Measurements from ENCODE around the gene COL6A2. TPM values are rescaled to one million over a fixed set of nuclear protein-coding genes. Genes with fewer than 3 reads are reported as not detected.

Gene COL6A2
- total and polyA plus RNA-seq, 2 of the 13 experiments (the other 11 are each of a cell fraction or from before 2014, with no cell fraction given) = 0.07 to 0.41 TPM

DNA sequence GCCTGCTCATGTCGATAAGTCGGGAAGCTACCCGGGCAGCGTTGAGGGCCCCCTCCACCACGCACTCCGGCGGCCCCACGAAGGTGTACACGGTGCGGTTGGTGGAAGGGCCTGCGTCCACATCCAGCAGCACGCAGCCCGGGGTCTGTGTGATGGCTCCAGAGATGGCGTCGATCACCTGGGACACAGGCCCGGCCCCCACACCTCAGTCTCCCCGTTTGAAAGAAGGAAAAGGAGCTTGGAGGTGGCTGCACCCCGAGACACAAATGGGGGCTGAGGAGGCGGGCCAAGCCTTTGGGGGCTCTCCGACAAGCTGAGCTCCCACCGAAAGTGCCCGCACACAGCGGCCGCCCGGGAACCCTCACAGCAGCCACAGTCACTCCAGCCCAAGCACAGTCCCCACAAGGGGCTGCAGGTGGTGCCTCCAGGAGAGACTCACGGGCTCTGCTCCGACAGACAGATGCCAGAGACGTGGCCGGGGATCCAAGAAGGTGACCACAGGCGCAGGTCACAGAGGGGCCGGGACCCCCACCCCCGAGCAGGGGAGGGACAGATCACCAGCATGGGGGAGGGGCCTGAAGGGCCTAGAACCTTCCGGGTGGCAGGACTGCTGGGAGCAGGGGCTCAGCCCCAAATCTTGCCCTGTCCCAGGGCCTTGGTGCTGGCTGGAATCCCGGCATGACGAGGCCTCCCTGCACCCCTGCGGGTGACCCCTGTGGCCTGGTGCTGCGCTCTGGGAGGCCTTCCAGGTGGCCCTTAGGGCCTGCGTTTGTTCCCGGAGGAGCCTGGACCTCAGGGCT lies 56.4 kb downstream of the COL6A2 start:
- ATAC-seq = peak; percentile 35
- H3K9me3 ChIP-seq (ENCODE audit: low read length) = no peaks in the 10 kb centered on the region
- H3K4me3 ChIP-seq (replicated peaks in 1 of 3; ENCODE audit: insufficient read depth in 1 of 3, low read depth in 2 of 3, low read length in 3 of 3) = peak overlapping the region; percentile 84 to 97 (median 96)
- peak overlapping the region; percentile 94 for H3K4me2 ChIP-seq (ENCODE audit: low read depth, low read length)
- POLR2A ChIA-PET = interaction anchor here (1.1 to 2.4 kb wide), 5 partner anchors 11 to 482 kb away, joined by 3 to 13 read pairs (median 4); no protein-coding TSS in a partner anchor
- H4K20me1 ChIP-seq (ENCODE audit: insufficient read depth, low read length) = peaks cover 8% of the 10 kb centered on the region; the same call in 1 of the 2 replicates
- intact Hi-C loops (cut with micrococcal nuclease; ENCODE audit: unreplicated experiment) = no loop called here
- DNase-seq (ENCODE audit: low spot score) = no peak
- H3K79me2 ChIP-seq (ENCODE audit: insufficient read depth, low read length) = peaks cover 23% of the 10 kb centered on the region
- H2AFZ ChIP-seq (ENCODE audit: low read length) = no peak overlapping the region
- peak overlapping the region; percentile 83 for H3K27ac ChIP-seq (ENCODE audit: extremely low read length, insufficient read depth, low read length)
- no TSS peak for BruUV-seq (replicated peaks)
- no peak for FAIRE-seq
- no CpG with 5 or more reads among the region's 39 CpGs for WGBS (ENCODE audit: low lambda C conversion rate)
- H3K36me3 ChIP-seq (replicated peaks in 1 of 2; ENCODE audit: control insufficient read depth in 1 of 2, insufficient read depth in 2 of 2, low read length in 2 of 2) = peaks cover 2 to 10% of the 10 kb centered on the region in 2 experiments; a peak in 3 of 5 replicates
- peaks cover 57% of the 10 kb centered on the region for H3K4me1 ChIP-seq (ENCODE audit: insufficient read depth, low read length)
- in situ Hi-C loops (cut with HindIII; ENCODE audit: extremely low pct_ligation_motif_present, low pct_unique_long_range_greater_than_20kb) = no loop called here
- H3K9ac ChIP-seq (ENCODE audit: insufficient read depth, low read depth, low read length) = peak overlapping the region; percentile 86
- H3K27me3 ChIP-seq (ENCODE audit: control insufficient read depth in 1 of 2, insufficient read depth in 2 of 2, low read length in 2 of 2) = no peaks in the 10 kb centered on the region; a peak in 2 of 5 replicates
- CTCF ChIA-PET (ENCODE audit: low intra/inter-chr PET ratio, low total read pairs) = no interaction called here
- no peak for TF ChIP-seq MAFK (conservative IDR thresholded peaks at IDR 0.05 in 1 of 2, IDR thresholded peaks at IDR 0.05 in 1 of 2; ENCODE audit: low read length in 2 of 2)
- 0 out of 2 replicates have a peak, but pooled peaks have one; percentile 50 for TF ChIP-seq ZC3H13 (CRISPR knock-in tag; IDR thresholded peaks at IDR 0.05)
- TF ChIP-seq POLR2AphosphoS5 (IDR thresholded peaks at IDR 0.05; ENCODE audit: low read depth, low read length) = no peak
- TF ChIP-seq CHD2 (IDR thresholded peaks at IDR 0.05; ENCODE audit: low read depth, low read length) = no peak
- TF ChIP-seq NR2F1 (CRISPR knock-in tag; IDR thresholded peaks at IDR 0.05) = peak in 1 of 2 experiments; percentile 44; a peak in 1 of 4 replicates
- no peak for TF ChIP-seq HNF4G (IDR thresholded peaks at IDR 0.05; ENCODE audit: borderline replicate concordance, low read depth, low read length)
- TF ChIP-seq HNF4G (CRISPR knock-in tag; IDR thresholded peaks at IDR 0.05; ENCODE audit: borderline replicate concordance, low read depth) = 0 out of 2 replicates have a peak, but pooled peaks have one; percentile 10
- no peak for TF ChIP-seq ZNF562 (CRISPR knock-in tag; IDR thresholded peaks at IDR 0.05; ENCODE audit: borderline replicate concordance)
- TF ChIP-seq, protein P1, sequence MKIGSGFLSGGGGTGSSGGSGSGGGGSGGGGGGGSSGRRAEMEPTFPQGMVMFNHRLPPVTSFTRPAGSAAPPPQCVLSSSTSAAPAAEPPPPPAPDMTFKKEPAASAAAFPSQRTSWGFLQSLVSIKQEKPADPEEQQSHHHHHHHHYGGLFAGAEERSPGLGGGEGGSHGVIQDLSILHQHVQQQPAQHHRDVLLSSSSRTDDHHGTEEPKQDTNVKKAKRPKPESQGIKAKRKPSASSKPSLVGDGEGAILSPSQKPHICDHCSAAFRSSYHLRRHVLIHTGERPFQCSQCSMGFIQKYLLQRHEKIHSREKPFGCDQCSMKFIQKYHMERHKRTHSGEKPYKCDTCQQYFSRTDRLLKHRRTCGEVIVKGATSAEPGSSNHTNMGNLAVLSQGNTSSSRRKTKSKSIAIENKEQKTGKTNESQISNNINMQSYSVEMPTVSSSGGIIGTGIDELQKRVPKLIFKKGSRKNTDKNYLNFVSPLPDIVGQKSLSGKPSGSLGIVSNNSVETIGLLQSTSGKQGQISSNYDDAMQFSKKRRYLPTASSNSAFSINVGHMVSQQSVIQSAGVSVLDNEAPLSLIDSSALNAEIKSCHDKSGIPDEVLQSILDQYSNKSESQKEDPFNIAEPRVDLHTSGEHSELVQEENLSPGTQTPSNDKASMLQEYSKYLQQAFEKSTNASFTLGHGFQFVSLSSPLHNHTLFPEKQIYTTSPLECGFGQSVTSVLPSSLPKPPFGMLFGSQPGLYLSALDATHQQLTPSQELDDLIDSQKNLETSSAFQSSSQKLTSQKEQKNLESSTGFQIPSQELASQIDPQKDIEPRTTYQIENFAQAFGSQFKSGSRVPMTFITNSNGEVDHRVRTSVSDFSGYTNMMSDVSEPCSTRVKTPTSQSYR (CRISPR knock-in tag; IDR thresholded peaks at IDR 0.05; ENCODE audit: borderline replicate concordance) = peak; percentile 78
- TF ChIP-seq MEIS2 (CRISPR knock-in tag; IDR thresholded peaks at IDR 0.05) = peak; percentile 38; the same call in 1 of the 2 replicates
- TF ChIP-seq HOXA9 (CRISPR knock-in tag; IDR thresholded peaks at IDR 0.05; ENCODE audit: borderline replicate concordance) = peak; percentile 63; the same call in 1 of the 2 replicates
- peak; percentile 7; the same call in 1 of the 2 replicates for TF ChIP-seq GABPB1 (CRISPR knock-in tag; IDR thresholded peaks at IDR 0.05)
- TF ChIP-seq HES4 (CRISPR knock-in tag; IDR thresholded peaks at IDR 0.05; ENCODE audit: borderline replicate concordance) = no peak
- TF ChIP-seq, protein P2, sequence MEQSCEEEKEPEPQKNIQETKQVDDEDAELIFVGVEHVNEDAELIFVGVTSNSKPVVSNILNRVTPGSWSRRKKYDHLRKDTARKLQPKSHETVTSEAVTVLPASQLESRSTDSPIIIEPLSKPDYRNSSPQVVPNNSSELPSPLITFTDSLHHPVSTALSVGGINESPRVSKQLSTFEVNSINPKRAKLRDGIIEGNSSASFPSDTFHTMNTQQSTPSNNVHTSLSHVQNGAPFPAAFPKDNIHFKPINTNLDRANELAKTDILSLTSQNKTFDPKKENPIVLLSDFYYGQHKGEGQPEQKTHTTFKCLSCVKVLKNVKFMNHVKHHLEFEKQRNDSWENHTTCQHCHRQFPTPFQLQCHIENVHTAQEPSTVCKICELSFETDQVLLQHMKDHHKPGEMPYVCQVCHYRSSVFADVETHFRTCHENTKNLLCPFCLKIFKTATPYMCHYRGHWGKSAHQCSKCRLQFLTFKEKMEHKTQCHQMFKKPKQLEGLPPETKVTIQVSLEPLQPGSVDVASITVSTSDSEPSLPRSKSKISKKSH (CRISPR knock-in tag; IDR thresholded peaks at IDR 0.05; ENCODE audit: borderline replicate concordance) = no peak
- no peak for TF ChIP-seq ZNF34 (CRISPR knock-in tag; IDR thresholded peaks at IDR 0.05; ENCODE audit: borderline replicate concordance)
- TF ChIP-seq JUN (CRISPR knock-in tag; IDR thresholded peaks at IDR 0.05) = 0 out of 2 replicates have a peak, but pooled peaks have one; percentile 29
- TF ChIP-seq, protein P3, sequence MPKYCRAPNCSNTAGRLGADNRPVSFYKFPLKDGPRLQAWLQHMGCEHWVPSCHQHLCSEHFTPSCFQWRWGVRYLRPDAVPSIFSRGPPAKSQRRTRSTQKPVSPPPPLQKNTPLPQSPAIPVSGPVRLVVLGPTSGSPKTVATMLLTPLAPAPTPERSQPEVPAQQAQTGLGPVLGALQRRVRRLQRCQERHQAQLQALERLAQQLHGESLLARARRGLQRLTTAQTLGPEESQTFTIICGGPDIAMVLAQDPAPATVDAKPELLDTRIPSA (CRISPR knock-in tag; IDR thresholded peaks at IDR 0.05; ENCODE audit: borderline replicate concordance) = peak; percentile 19; the same call in 1 of the 2 replicates
- TF ChIP-seq KLF16 (CRISPR knock-in tag; IDR thresholded peaks at IDR 0.05) = peak in 1 of 2 experiments; percentile 41; a peak in 1 of 4 replicates
